Fibroblast of pulmonary artery (primary cell): ENCODE data around the gene UBE2Q2.

Experiments
- DNase-seq: peaks from one replicate; pipeline ENCODE4 v3.0.0-alpha.2; 2010; ENCODE audit warnings: low read depth
- H3K4me3 ChIP-seq: replicated peaks from 2 replicates; pipeline ENCODE4 v1.5.1; 2011; ENCODE audit warnings: low read depth, mild to moderate bottlenecking, control low read depth, low read length, moderate library complexity
- CTCF ChIP-seq: IDR thresholded peaks from 2 replicates; pipeline ENCODE4 v1.5.1; 2011; ENCODE audit warnings: mild to moderate bottlenecking, control low read depth, low read length, inconsistent platforms; ENCODE audit errors: missing control alignments

The UBE2Q2 gene

GRCh38 chr15:75927601-75928000 lies 84.4 kb downstream of the UBE2Q2 start:
- no peak overlapping the region for H3K4me3 ChIP-seq
- no peak for DNase-seq
- TF ChIP-seq CTCF, result no peak

- TF ChIP-seq CTCF, result peak; percentile 56
- no peak overlapping the region for H3K4me3 ChIP-seq
- DNase-seq, result peak; percentile 56
Observed at GRCh38 chr15:75928680-75929608, 85.7 kb downstream of the UBE2Q2 start.

GRCh38 chr15:75929799-75930565 lies 86.7 kb downstream of the UBE2Q2 start:
- no peak for DNase-seq
- H3K4me3 ChIP-seq, result no peak overlapping the region
- TF ChIP-seq CTCF, result no peak

- no peak overlapping the region for H3K4me3 ChIP-seq
- TF ChIP-seq CTCF, result no peak
- DNase-seq, result peak; percentile 51
Observed at GRCh38 chr15:75930866-75931265, 87.6 kb downstream of the UBE2Q2 start.

GRCh38 chr15:75942464-75942863 lies 99.2 kb downstream of the UBE2Q2 start:
- no peak overlapping the region for H3K4me3 ChIP-seq
- DNase-seq, result no peak
- no peak for TF ChIP-seq CTCF

- H3K4me3 ChIP-seq, result no peak overlapping the region
- DNase-seq, result no peak
- TF ChIP-seq CTCF, result no peak
Observed at GRCh38 chr15:75943246-75943645, 100.0 kb downstream of the UBE2Q2 start.
